Heart left ventricle (tissue), 16 donors: ENCODE data around the gene JAG1. TPM values are rescaled to one million over a fixed set of nuclear protein-coding genes. Genes with fewer than 3 reads are reported as not detected.

ENCODE experiments used
- ATAC-seq, 4 donors: fragments of 200-7000 bp; cut with Tn5 transposase; one replicate each; pipeline ENCODE4 v1.9.1; 2020 to 2022; ENCODE audit warnings: moderate library complexity in 4 of 4, mild to moderate bottlenecking in 3 of 4, moderate number of reproducible peaks in 1 of 4
- DNase-seq, 5 donors: peaks; one replicate each; pipeline ENCODE4 v3.0.0-alpha.2; 2020
- H3K27ac ChIP-seq, 12 donors: fragments of 200-600 bp; sonication (generic) in 4 of 12; one replicate each; pipeline versions ENCODE4 v1.5.0 to v1.8.0; 2016 to 2022; ENCODE audit warnings: mild to moderate bottlenecking in 2 of 12
- H3K27me3 ChIP-seq, 9 donors: fragments of 200-600 bp; sonication (generic) in 2 of 9; one replicate each; pipeline versions ENCODE4 v1.5.1 to v1.8.0; 2016 to 2022; ENCODE audit warnings: mild to moderate bottlenecking in 3 of 9
- H3K36me3 ChIP-seq, 9 donors: fragments of 200-600 bp; sonication (generic) in 2 of 9; one replicate each; pipeline versions ENCODE4 v1.5.0 to v1.8.0; 2018 to 2022; ENCODE audit warnings: mild to moderate bottlenecking in 2 of 9
- H3K4me1 ChIP-seq, 12 donors: fragments of 200-600 bp; sonication (generic) in 4 of 12; one replicate each; pipeline versions ENCODE4 v1.5.0 to v1.8.0; 2016 to 2022; ENCODE audit warnings: mild to moderate bottlenecking in 3 of 12
- H3K4me3 ChIP-seq, 12 donors: fragments of 200-600 bp; sonication (generic) in 4 of 12; one replicate each; pipeline versions ENCODE4 v1.5.0 to v1.8.0; 2017 to 2022; ENCODE audit warnings: mild to moderate bottlenecking in 9 of 12, moderate library complexity in 4 of 12
- H3K9me3 ChIP-seq, 12 donors: fragments of 200-600 bp; sonication (generic) in 4 of 12; one replicate each; pipeline versions ENCODE4 v1.5.0 to v1.8.0; 2016 to 2022; ENCODE audit warnings: mild to moderate bottlenecking in 1 of 12
- POLR2A ChIP-seq, 2 donors: fragments of 450-650 bp; IDR thresholded peaks; one replicate each; pipeline ENCODE4 v1.6.1; 2017; ENCODE audit warnings: antibody characterized with exemption in 2 of 2, mild to moderate bottlenecking in 2 of 2, moderate library complexity in 2 of 2
- WGBS, 4 donors: extraction: QIAGEN DNeasy Blood & Tissue Kit in 2 of 4; methylation state at CpG; one replicate each; pipeline versions ENCODE4 v1.1.5 to v1.1.7; 2013 to 2018; 5-methylcytosine and 5-hydroxymethylcytosine counted together
- intact Hi-C, 10 donors: fragments of 100-400 bp; cut with DNase I; formaldehyde crosslinking; loops; one replicate each; pipeline versions ENCODE4 v1.11.1 to v1.14.2; 2022
- polyA plus RNA-seq, 2 donors: library from polyadenylated mRNA; stranded (reverse); fragments of 200-250 nt; gene quantifications; one replicate each; pipeline ENCODE4 v1.2.3, GENCODE V29; 2013
- total RNA-seq, 9 donors: library from RNA; depleted of rRNA in 2 of 9; stranded (reverse); fragments of >200 nt in 2 of 9; fragmentation: NEBNext Ultra II Directional in 3 of 9; extraction: Animal tissue kit (Norgen Biotek cat#: 25700) in 3 of 9; gene quantifications; one replicate each; pipeline versions ENCODE4 v1.1.0 to v1.2.4, GENCODE V29; 2016 to 2023
- TF ChIP-seq, protein P1 (sequence below), 12 donors: fragments of 200-600 bp; sonication (generic) in 4 of 12; IDR thresholded peaks; one replicate each; pipeline versions ENCODE4 v1.5.0 to v1.8.0; 2018 to 2022; ENCODE audit warnings: antibody characterized with exemption in 12 of 12, mild to moderate bottlenecking in 5 of 12
- donor health status: ischemic (EF 13 %, LVEDD 7.1; RV severe dilation, severe dysfunction).
- donor health status: healthy with polysubstance abuse.
- donor health status: DM: no; HTN: yes; CAD: no.
- donor health status: DM: no; HTN: no; CAD: no.
- donor health status: ischemic (EF 25% LVEDD 6.9; RV normal size, moderate dysfunction).
- donor health status: ischemic (EF 25% LVEDD 5.7; RV mildly dilated, moderate dysfunction).
- donor health status: healthy.
- donor health status: DM: yes; HTN: yes; CAD: no.
- donor health status: ischemic (EF 35%, LVEDD 5.7; RV mildly dilated, moderate dysfunction).
- donor health status: nonischemic (EF 11% LVEDD 7.7; RV severe dilation, severe dysfunction).
- donor health status: DM: yes; HTN: yes; CAD: no.
- donor health status: PGD.
- donor health status: ischemic (EF 29% LVEDD 5.4; RV normal size, mild dysfunction).
- donor health status: nonischemic (EF 23%, LVEDD 6.1; RV moderate dilation, normal function).

JAG1 gene
- total and polyA plus RNA-seq, 11 donors = 12.5 to 42.6 (median 24.9) TPM

DNA sequence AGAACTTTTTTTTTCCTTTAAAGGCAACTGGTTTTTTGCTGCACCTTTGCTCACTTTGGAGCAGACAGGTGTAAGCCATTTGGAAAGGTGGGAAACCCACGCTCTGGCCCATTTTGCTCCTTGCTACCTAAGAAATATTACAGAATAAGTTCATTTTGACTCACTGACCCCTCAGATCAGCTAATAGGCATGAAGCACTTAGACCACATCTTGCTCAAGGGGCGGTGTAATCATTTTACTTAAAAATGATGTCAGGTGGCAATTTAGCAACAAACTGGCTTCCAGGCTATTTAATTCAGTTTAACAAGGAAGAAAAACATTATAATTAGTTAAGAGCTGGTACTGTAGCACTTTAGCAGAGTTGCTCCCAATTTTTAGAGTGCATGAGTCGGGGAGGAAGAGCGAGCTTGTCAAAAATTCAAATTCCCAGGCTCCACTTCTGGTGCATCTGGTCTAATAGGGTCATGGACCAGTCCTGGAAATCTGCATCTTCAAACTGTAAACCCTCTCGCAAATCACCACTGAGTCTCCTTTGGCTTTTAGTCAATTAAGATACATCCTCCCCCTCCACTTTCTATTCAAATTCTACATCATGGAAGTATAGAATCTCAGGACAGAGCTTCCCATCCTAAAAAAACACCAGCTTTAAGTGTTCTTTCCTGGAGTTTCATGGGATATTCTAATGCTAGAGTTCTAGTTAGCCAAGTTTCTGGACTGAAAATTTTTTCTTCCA is 38.2 kb downstream of the JAG1 start:
- no peaks in the 10 kb centered on the region for H3K9me3 ChIP-seq
- H3K4me1 ChIP-seq = peaks cover 7 to 83% (median 56%) of the 10 kb centered on the region in 12 donors
- no peak overlapping the region for H3K4me3 ChIP-seq
- TF ChIP-seq, protein P1, sequence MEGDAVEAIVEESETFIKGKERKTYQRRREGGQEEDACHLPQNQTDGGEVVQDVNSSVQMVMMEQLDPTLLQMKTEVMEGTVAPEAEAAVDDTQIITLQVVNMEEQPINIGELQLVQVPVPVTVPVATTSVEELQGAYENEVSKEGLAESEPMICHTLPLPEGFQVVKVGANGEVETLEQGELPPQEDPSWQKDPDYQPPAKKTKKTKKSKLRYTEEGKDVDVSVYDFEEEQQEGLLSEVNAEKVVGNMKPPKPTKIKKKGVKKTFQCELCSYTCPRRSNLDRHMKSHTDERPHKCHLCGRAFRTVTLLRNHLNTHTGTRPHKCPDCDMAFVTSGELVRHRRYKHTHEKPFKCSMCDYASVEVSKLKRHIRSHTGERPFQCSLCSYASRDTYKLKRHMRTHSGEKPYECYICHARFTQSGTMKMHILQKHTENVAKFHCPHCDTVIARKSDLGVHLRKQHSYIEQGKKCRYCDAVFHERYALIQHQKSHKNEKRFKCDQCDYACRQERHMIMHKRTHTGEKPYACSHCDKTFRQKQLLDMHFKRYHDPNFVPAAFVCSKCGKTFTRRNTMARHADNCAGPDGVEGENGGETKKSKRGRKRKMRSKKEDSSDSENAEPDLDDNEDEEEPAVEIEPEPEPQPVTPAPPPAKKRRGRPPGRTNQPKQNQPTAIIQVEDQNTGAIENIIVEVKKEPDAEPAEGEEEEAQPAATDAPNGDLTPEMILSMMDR (IDR thresholded peaks at IDR 0.05) = no peak
- TF ChIP-seq POLR2A (IDR thresholded peaks at IDR 0.05) = no peak
- peaks cover 0 to 36% (median 26%) of the 10 kb centered on the region in 9 donors for H3K36me3 ChIP-seq
- H3K27me3 ChIP-seq = no peaks in the 10 kb centered on the region
- peak overlapping the region; percentile 22 to 81 (median 62) for H3K27ac ChIP-seq
- intact Hi-C loops = loop anchor here in 2 of 10 donors (5.0 kb wide), 2 partner anchors 53 to 78 kb away; no protein-coding TSS in a partner anchor
- DNase-seq (no peak), ATAC-seq (no peak)
- WGBS, 4 donors = 83 to 91% (median 88%) methylated on average over 5 of the region's 5 CpGs

DNA sequence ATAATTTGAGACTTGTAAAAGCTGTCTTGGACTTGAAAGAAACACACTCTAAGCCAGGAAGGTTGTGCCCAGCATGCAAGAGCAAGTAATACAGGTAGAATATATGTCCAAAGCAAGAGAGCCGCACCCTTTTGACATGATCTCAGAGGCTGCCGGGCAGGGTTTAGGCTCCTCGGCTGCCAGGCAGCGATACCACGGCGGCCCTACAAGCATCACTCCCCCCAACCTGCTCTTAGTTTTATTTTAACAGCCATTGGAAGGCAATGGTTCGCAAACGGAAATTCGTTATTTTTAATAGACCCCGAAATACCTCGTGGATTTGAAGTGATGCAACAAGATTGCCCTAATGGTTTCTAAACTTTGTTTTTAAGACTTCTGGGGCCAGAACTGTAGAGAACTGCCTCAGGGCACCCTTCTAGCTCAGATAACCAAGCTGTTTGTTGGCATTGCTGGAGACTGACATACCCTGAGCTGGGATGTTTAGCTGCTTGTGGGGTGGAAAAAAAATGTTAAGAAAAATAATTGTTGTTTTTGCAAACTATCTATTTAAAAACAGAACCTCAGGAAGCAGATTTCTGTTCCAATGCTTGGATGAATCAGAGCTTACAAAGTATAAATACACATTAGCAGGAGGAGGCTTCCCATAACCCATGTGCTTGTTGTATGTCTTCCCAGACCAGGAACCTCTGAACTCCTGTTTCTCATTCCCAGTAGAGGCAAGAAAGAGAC is 39.0 kb downstream of the JAG1 start:
- Histone ChIP-seq H3K27me3 (no peaks in the 10 kb centered on the region), H3K27ac (peak overlapping the region; percentile 17 to 81 (median 62)), H3K4me3 (no peak overlapping the region), H3K4me1 (peaks cover 7 to 83% (median 52%) of the 10 kb centered on the region in 12 donors), H3K9me3 (no peaks in the 10 kb centered on the region), H3K36me3 (peaks cover 0 to 28% (median 18%) of the 10 kb centered on the region in 9 donors)
- intact Hi-C loops = loop anchor here in 2 of 10 donors (5.0 kb wide), 2 partner anchors 53 to 78 kb away; no protein-coding TSS in a partner anchor
- TF ChIP-seq, protein P1 (IDR thresholded peaks at IDR 0.05) = no peak
- TF ChIP-seq POLR2A (IDR thresholded peaks at IDR 0.05) = no peak
- 82 to 89% (median 86%) methylated on average over 11 of the region's 11 CpGs for WGBS, 4 donors
- no peak for DNase-seq
- ATAC-seq = peak in 2 of 4 donors; percentile 41 to 53

- 78 to 81% (median 80%) methylated on average over 5 of the region's 5 CpGs for WGBS, 4 donors
- no peaks in the 10 kb centered on the region for H3K9me3 ChIP-seq
- peaks cover 7 to 79% (median 50%) of the 10 kb centered on the region in 12 donors for H3K4me1 ChIP-seq
- no peaks in the 10 kb centered on the region for H3K27me3 ChIP-seq
- TF ChIP-seq, protein P1 (IDR thresholded peaks at IDR 0.05) = no peak
- no peak for TF ChIP-seq POLR2A (IDR thresholded peaks at IDR 0.05)
- peak overlapping the region in 9 of 12 donors; percentile 17 to 81 (median 58) for H3K27ac ChIP-seq
- H3K36me3 ChIP-seq = peaks cover 0 to 22% (median 11%) of the 10 kb centered on the region in 9 donors
- ATAC-seq (no peak), DNase-seq (no peak)
- H3K4me3 ChIP-seq = no peak overlapping the region
- intact Hi-C loops = no loop called here
These were observed 39.6 kb downstream of the JAG1 start for GRCh38 chr20:10634211-10634610.

DNA sequence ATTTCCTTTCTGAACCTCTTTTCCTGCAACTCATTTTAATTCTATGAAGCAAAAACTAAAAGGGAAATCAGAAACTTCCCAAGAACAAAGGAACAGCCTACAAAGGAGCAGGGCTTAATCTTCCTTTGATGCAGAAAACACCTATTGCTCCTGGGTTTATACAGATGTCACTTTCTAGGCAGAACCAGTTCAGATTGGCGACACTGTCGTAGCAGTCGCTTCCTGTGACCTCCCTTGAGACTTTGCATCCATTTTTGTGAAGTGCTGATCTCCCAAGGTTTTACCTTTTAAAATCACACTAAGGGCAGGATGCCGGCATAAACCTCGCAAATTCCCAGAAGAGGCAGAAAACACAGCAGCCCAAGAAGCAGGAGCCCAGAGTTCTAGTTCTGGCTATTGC is 40.1 kb downstream of the JAG1 start:
- peaks cover 0 to 17% (median 6%) of the 10 kb centered on the region in 9 donors for H3K36me3 ChIP-seq
- intact Hi-C loops = no loop called here
- TF ChIP-seq, protein P1 (IDR thresholded peaks at IDR 0.05) = no peak
- no peak for TF ChIP-seq POLR2A (IDR thresholded peaks at IDR 0.05)
- no peaks in the 10 kb centered on the region for H3K27me3 ChIP-seq
- WGBS, 4 donors = 70 to 75% (median 71%) methylated on average over 5 of the region's 5 CpGs
- no peaks in the 10 kb centered on the region for H3K9me3 ChIP-seq
- peaks cover 7 to 74% (median 49%) of the 10 kb centered on the region in 12 donors for H3K4me1 ChIP-seq
- DNase-seq = no peak
- ATAC-seq = no peak
- no peak overlapping the region for H3K4me3 ChIP-seq
- H3K27ac ChIP-seq = peak overlapping the region in 2 of 12 donors; percentile 6 to 58
